Prostate gland (tissue), 2 donors: ENCODE results near the gene C16orf90. TPM values are rescaled to one million over a fixed set of nuclear protein-coding genes. Genes with fewer than 3 reads are reported as not detected.

Experiments
- DNase-seq: peaks from one replicate; pipeline ENCODE4 v3.0.0-alpha.2; 2019; ENCODE audit warnings: low spot score
- H3K27ac ChIP-seq, 2 donors: fragments of 200-600 bp; sonication (generic); 2 replicates each; pipeline ENCODE4 v1.5.1; 2017 to 2019
- H3K27me3 ChIP-seq: fragments of 200-600 bp; sonication (generic); replicated peaks from 2 replicates; pipeline ENCODE4 v1.5.1; 2019; ENCODE audit not compliant: insufficient read depth
- H3K36me3 ChIP-seq, 2 donors: fragments of 200-600 bp; sonication (generic); 1 replicate in 1 of 2; 2 replicates in 1 of 2; pipeline versions ENCODE4 v1.5.1 to v1.8.1; 2017 to 2019
- H3K4me1 ChIP-seq: fragments of 200-600 bp; sonication (generic); replicated peaks from 2 replicates; pipeline ENCODE4 v1.5.1; 2019
- H3K4me3 ChIP-seq, 2 donors: fragments of 200-600 bp; sonication (generic); 2 replicates each; pipeline ENCODE4 v1.5.1; 2017 to 2019
- H3K9me3 ChIP-seq: fragments of 200-600 bp; sonication (generic); 2 replicates; pipeline ENCODE4 v1.5.1; 2017
- POLR2A ChIP-seq: fragments of 450-650 bp; IDR thresholded peaks from one replicate; pipeline ENCODE4 v1.6.1; 2016; ENCODE audit warnings: antibody characterized with exemption, mild to moderate bottlenecking
- POLR2AphosphoS5 ChIP-seq: sonication (generic); formaldehyde crosslinking; IDR thresholded peaks from one replicate; pipeline ENCODE4 v1.6.1; 2017; ENCODE audit warnings: antibody characterized with exemption
- WGBS: methylation state at CpG from one replicate; pipeline ENCODE4 v1.1.5; 2018; 5-methylcytosine and 5-hydroxymethylcytosine counted together
- intact Hi-C: fragments of 100-400 bp; cut with DNase I; formaldehyde crosslinking; loops from one replicate; pipeline ENCODE4 v1.14.2; 2022
- total RNA-seq, 2 donors: library from RNA; depleted of rRNA; stranded (reverse); fragments of >200 nt; gene quantifications; one replicate each; pipeline ENCODE4 v1.1.0, GENCODE V29; 2016
- TF ChIP-seq, protein P1 (sequence below), 4 experiments: fragments of 200-600 bp in 2 of 4; fragments of 450-650 bp in 2 of 4; sonication (generic) in 2 of 4; IDR thresholded peaks; 1 replicate in 3 of 4; 2 replicates in 1 of 4; pipeline ENCODE4 v1.5.1; 2016 to 2019; ENCODE audit warnings: antibody characterized with exemption in 4 of 4, mild to moderate bottlenecking in 2 of 4, moderate library complexity in 2 of 4

C16orf90 gene, protein sequence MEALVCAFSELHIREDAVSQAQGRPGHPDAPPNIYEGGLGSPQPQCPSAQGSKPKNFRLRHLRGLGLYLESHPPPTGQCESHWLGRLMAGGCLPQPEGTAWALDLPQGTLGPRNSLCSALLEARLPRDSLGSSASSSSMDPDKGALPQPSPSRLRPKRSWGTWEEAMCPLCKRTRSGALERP
- total RNA-seq, result 1 to 10 TPM in 1 of 2 donors, not detected in 1; 1.1 TPM

DNA sequence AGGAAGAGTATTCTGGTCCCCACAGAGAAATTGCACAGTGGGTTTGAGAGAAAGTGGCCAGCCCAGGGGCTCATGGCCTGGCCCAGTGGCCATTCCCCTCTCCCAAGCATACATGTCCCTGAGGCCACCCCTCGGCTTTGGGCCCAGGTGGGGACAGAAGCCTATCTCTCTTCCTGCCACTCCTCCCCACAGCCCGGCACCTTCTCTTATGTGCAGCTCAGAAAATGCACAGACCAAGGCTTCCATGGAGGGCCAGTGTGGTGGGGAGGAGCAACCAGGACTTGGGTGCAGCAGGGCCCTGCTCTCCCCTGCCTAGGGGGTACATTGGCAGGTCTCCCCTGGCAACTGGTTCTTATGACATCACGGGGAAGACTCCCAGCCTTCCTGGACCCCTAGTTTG lies at the start of gene C16orf90:
Gene C16orf90 (minus strand): TSS at position 314 of the 400 bp plus-strand sequence. CDS start 68 bp downstream, at position 246.
- Histone ChIP-seq H3K27me3 (no peaks in the 10 kb centered on the region), H3K27ac (no peak within 1 kb of the TSS), H3K9me3 (no peaks in the 10 kb centered on the region), H3K36me3 (no peaks in the 10 kb centered on the region), H3K4me3 (no peak within 1 kb of the TSS), H3K4me1 (no peaks in the 10 kb centered on the region)
- no peak for DNase-seq
- 91% methylated on average over 3 of the region's 3 CpGs for WGBS
- TF ChIP-seq POLR2A, result no peak
- TF ChIP-seq, protein P1, sequence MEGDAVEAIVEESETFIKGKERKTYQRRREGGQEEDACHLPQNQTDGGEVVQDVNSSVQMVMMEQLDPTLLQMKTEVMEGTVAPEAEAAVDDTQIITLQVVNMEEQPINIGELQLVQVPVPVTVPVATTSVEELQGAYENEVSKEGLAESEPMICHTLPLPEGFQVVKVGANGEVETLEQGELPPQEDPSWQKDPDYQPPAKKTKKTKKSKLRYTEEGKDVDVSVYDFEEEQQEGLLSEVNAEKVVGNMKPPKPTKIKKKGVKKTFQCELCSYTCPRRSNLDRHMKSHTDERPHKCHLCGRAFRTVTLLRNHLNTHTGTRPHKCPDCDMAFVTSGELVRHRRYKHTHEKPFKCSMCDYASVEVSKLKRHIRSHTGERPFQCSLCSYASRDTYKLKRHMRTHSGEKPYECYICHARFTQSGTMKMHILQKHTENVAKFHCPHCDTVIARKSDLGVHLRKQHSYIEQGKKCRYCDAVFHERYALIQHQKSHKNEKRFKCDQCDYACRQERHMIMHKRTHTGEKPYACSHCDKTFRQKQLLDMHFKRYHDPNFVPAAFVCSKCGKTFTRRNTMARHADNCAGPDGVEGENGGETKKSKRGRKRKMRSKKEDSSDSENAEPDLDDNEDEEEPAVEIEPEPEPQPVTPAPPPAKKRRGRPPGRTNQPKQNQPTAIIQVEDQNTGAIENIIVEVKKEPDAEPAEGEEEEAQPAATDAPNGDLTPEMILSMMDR (IDR thresholded peaks at IDR 0.05), result no peak
- TF ChIP-seq POLR2AphosphoS5, result no peak
- intact Hi-C loops, result no loop called here

DNA sequence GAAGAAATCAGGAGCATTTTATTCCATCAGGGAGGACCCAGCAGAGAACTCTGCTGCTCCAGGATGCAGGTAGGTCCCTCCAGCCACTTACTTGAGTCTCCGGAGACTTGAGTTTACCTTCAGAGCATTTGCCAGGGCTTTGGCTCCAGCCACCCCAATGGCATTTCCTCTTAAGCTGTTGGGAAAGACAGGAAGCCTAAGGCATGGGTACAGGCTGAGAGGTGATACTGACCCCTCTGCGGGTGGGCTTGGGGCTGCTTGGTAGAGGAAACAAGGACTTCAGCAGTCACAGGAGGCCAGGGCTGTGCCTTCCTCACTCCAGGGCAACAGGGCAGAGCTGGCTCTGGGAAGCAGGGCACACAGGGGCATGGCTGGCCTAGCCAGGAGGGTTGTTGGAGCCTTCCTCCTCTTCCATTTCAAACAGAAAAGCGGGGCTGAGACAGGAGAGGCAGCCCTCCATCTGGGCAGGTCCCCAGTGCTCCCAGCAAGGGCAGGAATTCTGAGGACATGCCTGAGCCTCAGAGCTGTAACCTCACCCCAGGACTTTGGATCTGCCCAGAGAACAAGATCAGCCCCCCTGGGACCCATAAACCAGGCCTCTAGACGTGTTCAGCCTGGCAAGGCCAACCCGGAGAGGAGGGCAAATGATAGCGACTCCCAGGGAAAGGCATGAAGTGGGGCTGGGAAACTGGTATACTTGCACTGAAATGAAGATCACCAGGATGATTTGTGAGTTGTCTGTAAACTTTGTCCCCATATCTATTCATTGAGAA lies 47.5 kb upstream of the C16orf90 start:
- Histone ChIP-seq H3K27ac (no peak overlapping the region), H3K4me3 (no peak overlapping the region), H3K27me3 (no peaks in the 10 kb centered on the region), H3K36me3 (no peaks in the 10 kb centered on the region), H3K4me1 (no peaks in the 10 kb centered on the region), H3K9me3 (no peaks in the 10 kb centered on the region)
- intact Hi-C loops, result no loop called here
- no peak for DNase-seq
- TF ChIP-seq POLR2AphosphoS5 (no peak), POLR2A (no peak)
- TF ChIP-seq, protein P1 (IDR thresholded peaks at IDR 0.05), result no peak
- 71% methylated on average over 6 of the region's 6 CpGs for WGBS

DNA sequence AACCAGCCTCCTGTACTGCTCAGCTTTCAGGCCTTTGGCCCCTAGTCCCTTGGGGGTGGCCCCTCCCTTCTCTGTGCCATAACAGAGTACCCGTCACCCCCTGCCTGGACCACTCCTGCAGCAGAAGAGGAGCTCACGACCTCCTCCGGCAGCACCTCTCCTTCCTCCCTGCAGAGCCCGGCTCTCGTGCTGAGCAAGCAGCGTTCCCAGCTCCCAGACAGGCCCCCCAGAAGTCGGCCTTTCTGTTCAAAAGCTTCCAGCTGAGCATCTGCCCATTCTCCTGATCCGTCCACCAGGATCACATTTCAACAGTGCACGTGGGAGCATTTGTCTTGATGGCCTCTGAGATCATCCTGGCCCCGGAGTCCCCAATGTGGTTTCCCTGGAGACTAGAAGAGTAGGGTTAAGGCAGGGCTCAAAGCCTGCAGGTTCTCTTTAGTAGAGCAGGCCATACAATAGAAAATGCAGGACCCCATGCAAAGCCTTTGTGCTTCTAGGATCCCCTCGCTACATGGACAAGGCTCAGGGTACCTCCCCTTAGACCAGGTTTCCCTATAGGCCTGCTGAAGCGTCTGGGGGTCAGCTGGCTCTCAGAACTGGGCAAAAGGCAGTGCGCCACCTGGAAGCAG lies 46.4 kb upstream of the C16orf90 start:
- intact Hi-C loops, result no loop called here
- Histone ChIP-seq H3K27me3 (no peaks in the 10 kb centered on the region), H3K4me1 (no peaks in the 10 kb centered on the region), H3K36me3 (no peaks in the 10 kb centered on the region), H3K27ac (no peak overlapping the region), H3K9me3 (no peaks in the 10 kb centered on the region), H3K4me3 (no peak overlapping the region)
- no peak for DNase-seq
- WGBS, result 81% methylated on average over 13 of the region's 13 CpGs
- no peak for TF ChIP-seq POLR2A
- no peak for TF ChIP-seq POLR2AphosphoS5
- TF ChIP-seq, protein P1 (IDR thresholded peaks at IDR 0.05), result no peak

DNA sequence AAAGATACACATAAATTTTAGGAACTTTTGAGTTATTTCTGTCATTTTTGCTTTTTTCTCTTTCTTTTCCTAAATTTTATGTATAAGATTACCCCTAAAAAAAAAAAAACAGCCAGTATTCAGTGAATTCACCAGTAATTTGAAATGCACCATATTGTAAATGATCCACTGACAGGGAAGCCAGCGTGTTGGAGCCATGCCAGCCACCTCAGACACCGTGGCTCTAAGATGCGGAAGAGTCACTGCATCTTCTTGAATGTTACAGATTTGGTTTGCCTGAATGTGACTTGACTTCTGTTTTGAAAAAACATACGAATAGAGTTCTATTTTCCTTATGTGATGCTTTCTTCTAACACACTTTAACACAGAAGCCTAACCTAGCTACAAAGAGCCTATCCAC lies 42.9 kb upstream of the C16orf90 start:
- Histone ChIP-seq H3K4me3 (no peak overlapping the region), H3K4me1 (no peaks in the 10 kb centered on the region), H3K27me3 (no peaks in the 10 kb centered on the region), H3K27ac (no peak overlapping the region), H3K36me3 (no peaks in the 10 kb centered on the region), H3K9me3 (no peaks in the 10 kb centered on the region)
- DNase-seq, result no peak
- TF ChIP-seq POLR2A (no peak), POLR2AphosphoS5 (no peak)
- TF ChIP-seq, protein P1 (IDR thresholded peaks at IDR 0.05), result no peak
- intact Hi-C loops, result no loop called here
- WGBS, result 81% methylated on average over 4 of the region's 4 CpGs
